Measurements from ENCODE around the gene MBOAT2.
"Not testable (repeated sequence)": the region's sequence is repeated elsewhere in the genome, so short reads cannot be mapped to it uniquely, and the experiment has no call there.

Gene MBOAT2

GRCh38 chr2:8907764-8908288 is 95.7 kb downstream of the MBOAT2 start:
- Histone ChIP-seq H3K36me3 (replicated peaks; ENCODE audit: low read depth, low read length) (no peaks in the 10 kb centered on the region), H3K4me1 (ENCODE audit: low read length) (no peaks in the 10 kb centered on the region), H3K4me3 (ENCODE audit: low read length) (no peak overlapping the region), H3K9me3 (ENCODE audit: insufficient read depth, low read length) (no peaks in the 10 kb centered on the region), H3K9ac (ENCODE audit: low read length) (no peak overlapping the region), H3K4me2 (ENCODE audit: low read length) (no peak overlapping the region), H2AFZ (ENCODE audit: low read depth, low read length) (no peak overlapping the region), H3K79me2 (ENCODE audit: low read length) (no peaks in the 10 kb centered on the region), H3K27me3 (ENCODE audit: low read depth, low read length) (no peaks in the 10 kb centered on the region), H4K20me1 (ENCODE audit: insufficient read depth, low read length) (no peaks in the 10 kb centered on the region), H3K27ac (ENCODE audit: low read length) (no peak overlapping the region)
- TF ChIP-seq EZH2phosphoT487 (IDR thresholded peaks at IDR 0.05; ENCODE audit: low read depth) (no peak), CTCF (IDR thresholded peaks at IDR 0.05; ENCODE audit: low read depth, low read length) (no peak)

DNA sequence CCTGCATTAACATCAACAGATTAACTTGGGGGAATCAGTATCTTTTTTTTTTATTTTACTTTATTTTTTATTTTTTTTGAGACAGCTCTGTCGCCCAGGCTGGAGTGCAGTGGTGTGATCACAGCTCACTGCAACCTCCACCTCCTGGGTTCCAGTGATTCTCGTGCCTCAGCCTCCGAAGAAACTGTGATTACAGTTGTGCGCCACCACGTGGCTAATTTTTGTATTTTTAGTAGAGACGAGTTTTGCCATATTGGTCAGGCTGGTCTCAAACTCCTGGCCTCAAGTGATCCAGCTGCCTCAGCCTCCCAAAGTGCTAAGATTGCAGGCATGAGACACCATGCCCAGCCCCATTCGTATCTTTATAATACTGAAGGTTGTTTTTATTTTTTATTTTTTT is 99.6 kb downstream of the MBOAT2 start:
- H4K20me1 ChIP-seq (ENCODE audit: insufficient read depth, low read length); H3K9ac ChIP-seq (ENCODE audit: low read length); H2AFZ ChIP-seq (ENCODE audit: low read depth, low read length); H3K9me3 ChIP-seq (ENCODE audit: insufficient read depth, low read length); H3K4me3 ChIP-seq (ENCODE audit: low read length); H3K4me2 ChIP-seq (ENCODE audit: low read length); H3K4me1 ChIP-seq (ENCODE audit: low read length); H3K79me2 ChIP-seq (ENCODE audit: low read length); H3K36me3 ChIP-seq (replicated peaks; ENCODE audit: low read depth, low read length); H3K27ac ChIP-seq (ENCODE audit: low read length); H3K27me3 ChIP-seq (ENCODE audit: low read depth, low read length): not testable (repeated sequence)
- peak; percentile 30; the same call in 1 of the 2 replicates for TF ChIP-seq CTCF (IDR thresholded peaks at IDR 0.05; ENCODE audit: low read depth, low read length)

DNA sequence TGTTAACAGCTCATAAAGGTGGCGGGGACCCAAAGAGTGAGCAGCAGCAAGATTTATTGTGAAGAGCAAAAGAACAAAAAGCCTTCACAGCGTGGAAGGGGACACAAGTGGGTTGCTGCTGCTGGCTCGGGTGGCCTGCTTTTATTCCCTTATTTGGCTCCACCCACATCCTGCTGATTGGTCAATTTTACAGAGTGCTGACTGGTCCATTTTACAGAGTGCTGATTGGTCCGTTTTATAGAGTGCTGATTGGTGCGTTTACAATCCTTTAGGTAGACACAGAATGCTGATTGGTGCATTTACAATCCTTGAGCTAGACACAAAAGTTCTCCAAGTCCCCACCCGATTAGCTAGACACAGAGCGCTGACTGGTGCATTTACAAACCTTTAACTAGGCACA is 100.7 kb downstream of the MBOAT2 start:
- not testable (repeated sequence) for H3K4me3 ChIP-seq (ENCODE audit: low read length); H2AFZ ChIP-seq (ENCODE audit: low read depth, low read length); H4K20me1 ChIP-seq (ENCODE audit: insufficient read depth, low read length); H3K4me2 ChIP-seq (ENCODE audit: low read length); H3K9me3 ChIP-seq (ENCODE audit: insufficient read depth, low read length); H3K9ac ChIP-seq (ENCODE audit: low read length); H3K27me3 ChIP-seq (ENCODE audit: low read depth, low read length); H3K27ac ChIP-seq (ENCODE audit: low read length); H3K36me3 ChIP-seq (replicated peaks; ENCODE audit: low read depth, low read length); H3K4me1 ChIP-seq (ENCODE audit: low read length); H3K79me2 ChIP-seq (ENCODE audit: low read length)

DNA sequence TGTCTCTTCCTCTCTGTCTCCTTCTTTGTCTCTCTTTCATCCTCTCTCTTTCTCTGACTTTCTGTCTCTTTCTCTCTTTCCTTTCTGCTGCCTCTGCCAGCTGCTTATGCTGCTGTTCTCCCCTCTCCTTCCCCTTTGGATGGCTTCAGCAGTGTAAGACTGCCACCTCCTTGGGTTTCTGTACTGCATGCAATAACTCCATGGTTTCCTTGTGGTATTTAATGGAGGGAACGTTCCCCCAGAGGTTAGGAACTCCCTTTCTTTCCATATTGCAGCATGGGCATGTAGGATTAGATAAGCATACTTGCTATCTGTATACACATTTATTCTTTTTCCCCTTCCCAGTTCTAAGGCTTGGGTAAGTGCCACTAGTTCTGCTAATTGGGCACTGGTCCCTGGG is 106.3 kb downstream of the MBOAT2 start:
- H3K9ac ChIP-seq (ENCODE audit: low read length); H3K79me2 ChIP-seq (ENCODE audit: low read length); H3K4me2 ChIP-seq (ENCODE audit: low read length); H3K36me3 ChIP-seq (replicated peaks; ENCODE audit: low read depth, low read length); H3K27me3 ChIP-seq (ENCODE audit: low read depth, low read length); H3K27ac ChIP-seq (ENCODE audit: low read length); H3K9me3 ChIP-seq (ENCODE audit: insufficient read depth, low read length); H4K20me1 ChIP-seq (ENCODE audit: insufficient read depth, low read length); H3K4me3 ChIP-seq (ENCODE audit: low read length); H3K4me1 ChIP-seq (ENCODE audit: low read length); H2AFZ ChIP-seq (ENCODE audit: low read depth, low read length): not testable (repeated sequence)

DNA sequence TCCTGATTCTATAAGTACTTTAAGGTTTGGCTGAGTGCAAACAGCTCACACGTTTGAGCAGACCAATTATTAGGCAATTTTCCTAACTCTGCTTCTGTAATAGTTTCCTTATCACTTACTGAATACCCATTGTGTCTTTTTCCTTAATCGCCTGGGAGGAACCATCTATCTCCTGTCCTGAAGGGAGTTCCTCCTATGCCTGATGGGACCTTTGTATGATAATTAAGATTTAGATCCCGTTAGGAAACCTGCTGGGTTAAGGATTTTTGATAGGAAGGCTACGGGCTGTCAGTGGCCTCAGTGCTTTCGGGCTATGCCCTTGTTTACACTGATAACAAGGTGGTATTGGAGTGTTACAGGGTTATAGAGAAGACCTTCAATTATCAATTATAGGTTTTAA is 106.8 kb downstream of the MBOAT2 start:
- H3K79me2 ChIP-seq (ENCODE audit: low read length); H3K9me3 ChIP-seq (ENCODE audit: insufficient read depth, low read length); H2AFZ ChIP-seq (ENCODE audit: low read depth, low read length); H3K27me3 ChIP-seq (ENCODE audit: low read depth, low read length); H3K27ac ChIP-seq (ENCODE audit: low read length); H3K4me3 ChIP-seq (ENCODE audit: low read length); H3K9ac ChIP-seq (ENCODE audit: low read length); H3K4me2 ChIP-seq (ENCODE audit: low read length); H3K4me1 ChIP-seq (ENCODE audit: low read length); H4K20me1 ChIP-seq (ENCODE audit: insufficient read depth, low read length); H3K36me3 ChIP-seq (replicated peaks; ENCODE audit: low read depth, low read length): not testable (repeated sequence)

GRCh38 chr2:8895087-8895912 is 108.2 kb downstream of the MBOAT2 start:
- not testable (repeated sequence) for H2AFZ ChIP-seq (ENCODE audit: low read depth, low read length); H3K9me3 ChIP-seq (ENCODE audit: insufficient read depth, low read length); H3K79me2 ChIP-seq (ENCODE audit: low read length); H3K36me3 ChIP-seq (replicated peaks; ENCODE audit: low read depth, low read length); H3K4me1 ChIP-seq (ENCODE audit: low read length); H3K4me3 ChIP-seq (ENCODE audit: low read length); H3K27ac ChIP-seq (ENCODE audit: low read length); H3K9ac ChIP-seq (ENCODE audit: low read length); H3K27me3 ChIP-seq (ENCODE audit: low read depth, low read length); H3K4me2 ChIP-seq (ENCODE audit: low read length); H4K20me1 ChIP-seq (ENCODE audit: insufficient read depth, low read length)

Data from OCI-LY3 (cell line).